Endodermal cell (in vitro differentiated cells): ENCODE data around the gene DNAJB12. TPM values are rescaled to one million over a fixed set of nuclear protein-coding genes. Genes with fewer than 3 reads are reported as not detected.

ENCODE experiments used
- DNase-seq: peaks from one replicate; pipeline ENCODE4 v3.0.0-alpha.2; 2017
- H3K27ac ChIP-seq: 2 replicates; pipeline ENCODE4 v1.5.1; 2013; ENCODE audit warnings: mild to moderate bottlenecking, low read depth, low read length, moderate library complexity
- H3K27me3 ChIP-seq: 2 replicates; pipeline ENCODE4 v1.6.1; 2013; ENCODE audit warnings: mild to moderate bottlenecking, low read length, moderate library complexity; ENCODE audit not compliant: insufficient read depth, control insufficient read depth, poor library complexity, severe bottlenecking
- H3K36me3 ChIP-seq: 2 replicates; pipeline ENCODE4 v1.7.0; 2013; ENCODE audit warnings: mild to moderate bottlenecking, low read length, moderate library complexity; ENCODE audit not compliant: control insufficient read depth, insufficient read depth
- H3K4me1 ChIP-seq: one replicate; pipeline ENCODE4 v1.7.0; 2013; ENCODE audit warnings: low read length; ENCODE audit not compliant: control insufficient read depth, insufficient read depth
- H3K4me3 ChIP-seq: 2 replicates; pipeline ENCODE4 v1.5.1; 2013; ENCODE audit warnings: mild to moderate bottlenecking, low read length, moderate library complexity
- H3K9ac ChIP-seq: 2 replicates; pipeline ENCODE4 v1.6.1; 2013; ENCODE audit warnings: mild to moderate bottlenecking, low read length, moderate library complexity; ENCODE audit not compliant: poor library complexity, severe bottlenecking; ENCODE audit errors: extremely low read depth
- H3K9me3 ChIP-seq: 2 replicates; pipeline ENCODE4 v1.6.1; 2013; ENCODE audit warnings: mild to moderate bottlenecking, low read length, moderate library complexity; ENCODE audit not compliant: control insufficient read depth
- H3K27ac Mint-ChIP-seq: 2 replicates; pipeline ENCODE4 v1.8.0; 2020; ENCODE audit warnings: mixed read lengths
- H3K27me3 Mint-ChIP-seq: 2 replicates; pipeline ENCODE4 v1.8.0; 2021; ENCODE audit warnings: mild to moderate bottlenecking, mixed read lengths; ENCODE audit not compliant: insufficient read depth
- H3K36me3 Mint-ChIP-seq: 2 replicates; pipeline ENCODE4 v1.8.0; 2020; ENCODE audit warnings: low read depth, mixed read lengths
- H3K4me1 Mint-ChIP-seq: 2 replicates; pipeline ENCODE4 v1.8.0; 2020; ENCODE audit warnings: mixed read lengths
- H3K4me3 Mint-ChIP-seq: 2 replicates; pipeline ENCODE4 v1.8.0; 2020; ENCODE audit warnings: mild to moderate bottlenecking, moderate library complexity, mixed read lengths
- H3K9me3 Mint-ChIP-seq: 2 replicates; pipeline ENCODE4 v1.8.0; 2020; ENCODE audit warnings: mild to moderate bottlenecking, mixed read lengths
- WGBS, 2 experiments: methylation state at CpG; one replicate each; pipeline versions ENCODE4 v1.1.5 to v1.1.7; 2013; ENCODE audit warnings: missing lambda C conversion rate in 2 of 2, mixed read lengths in 1 of 2; ENCODE audit not compliant: insufficient coverage in 1 of 2, insufficient read length in 1 of 2; 5-methylcytosine and 5-hydroxymethylcytosine counted together
- total RNA-seq, 2 donors: library from RNA; stranded (reverse); fragmentation: NEBNext Ultra II Directional in 1 of 2; extraction: Animal tissue kit (Norgen Biotek cat#: 25700) in 1 of 2; gene quantifications; 2 replicates in 1 of 2; 3 replicates in 1 of 2; pipeline ENCODE4 v1.2.1, GENCODE V29; 2021
- TF ChIP-seq, protein P1 (sequence below): fragments of 200-600 bp; sonication (generic); conservative IDR thresholded peaks from 2 replicates; pipeline ENCODE4 v1.5.0; 2021; ENCODE audit warnings: antibody characterized with exemption, mild to moderate bottlenecking

DNAJB12 gene
- total RNA-seq, 2 donors from 2014 or later = 22.6 to 27.5 TPM

DNA sequence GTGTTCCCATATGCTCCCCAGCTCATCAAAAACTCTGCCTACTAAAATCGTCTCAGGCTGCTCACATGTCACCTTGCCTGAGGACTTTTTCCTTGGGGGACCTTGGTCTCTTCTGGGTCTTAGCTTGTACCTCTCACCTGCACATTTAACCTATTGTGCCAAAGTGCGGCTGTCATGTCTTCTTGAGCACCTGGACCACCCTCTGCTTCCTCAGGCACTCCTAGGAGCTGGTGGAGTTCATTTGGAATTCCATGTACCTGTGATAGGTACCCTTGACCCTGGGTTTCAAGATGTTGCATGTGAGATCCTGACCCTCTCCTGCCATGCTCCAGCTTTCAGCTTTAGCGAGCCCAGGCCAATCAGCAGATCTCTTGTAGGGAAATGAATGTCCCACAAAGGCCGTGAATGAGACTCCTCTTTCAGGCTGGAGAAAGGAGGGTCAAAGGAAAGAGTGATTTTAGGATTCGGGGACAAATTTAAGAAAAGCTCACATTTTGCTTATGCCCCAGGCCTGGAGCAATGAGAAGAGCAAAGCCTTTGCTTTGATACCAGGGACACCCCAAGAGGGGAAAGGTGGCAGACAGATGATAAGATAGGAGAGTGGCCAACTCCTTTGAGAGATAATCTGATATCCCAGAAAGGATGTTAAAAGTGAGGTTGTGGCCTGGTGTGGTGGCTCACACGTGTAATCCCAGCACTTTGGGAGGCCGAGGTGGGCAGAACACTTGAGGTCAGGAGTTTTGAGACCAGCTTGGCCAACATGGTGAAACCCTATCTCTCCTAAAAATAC is 10.6 kb upstream of the DNAJB12 start:
- Histone ChIP-seq H3K4me3 (no peak overlapping the region), H3K27ac (no peak overlapping the region), H3K4me1 (peaks cover 14% of the 10 kb centered on the region), H3K9me3 (peaks cover 7% of the 10 kb centered on the region), H3K9ac (no peak overlapping the region), H3K36me3 (peaks cover 18% of the 10 kb centered on the region), H3K27me3 (no peaks in the 10 kb centered on the region)
- TF ChIP-seq, protein P1, sequence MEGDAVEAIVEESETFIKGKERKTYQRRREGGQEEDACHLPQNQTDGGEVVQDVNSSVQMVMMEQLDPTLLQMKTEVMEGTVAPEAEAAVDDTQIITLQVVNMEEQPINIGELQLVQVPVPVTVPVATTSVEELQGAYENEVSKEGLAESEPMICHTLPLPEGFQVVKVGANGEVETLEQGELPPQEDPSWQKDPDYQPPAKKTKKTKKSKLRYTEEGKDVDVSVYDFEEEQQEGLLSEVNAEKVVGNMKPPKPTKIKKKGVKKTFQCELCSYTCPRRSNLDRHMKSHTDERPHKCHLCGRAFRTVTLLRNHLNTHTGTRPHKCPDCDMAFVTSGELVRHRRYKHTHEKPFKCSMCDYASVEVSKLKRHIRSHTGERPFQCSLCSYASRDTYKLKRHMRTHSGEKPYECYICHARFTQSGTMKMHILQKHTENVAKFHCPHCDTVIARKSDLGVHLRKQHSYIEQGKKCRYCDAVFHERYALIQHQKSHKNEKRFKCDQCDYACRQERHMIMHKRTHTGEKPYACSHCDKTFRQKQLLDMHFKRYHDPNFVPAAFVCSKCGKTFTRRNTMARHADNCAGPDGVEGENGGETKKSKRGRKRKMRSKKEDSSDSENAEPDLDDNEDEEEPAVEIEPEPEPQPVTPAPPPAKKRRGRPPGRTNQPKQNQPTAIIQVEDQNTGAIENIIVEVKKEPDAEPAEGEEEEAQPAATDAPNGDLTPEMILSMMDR = no peak
- Mint-ChIP-seq H3K27me3 (no peaks in the 10 kb centered on the region), H3K4me1 (peaks cover 9% of the 10 kb centered on the region), H3K36me3 (peaks cover 41% of the 10 kb centered on the region), H3K9me3 (peaks cover 8% of the 10 kb centered on the region), H3K4me3 (no peak overlapping the region), H3K27ac (peak overlapping the region; percentile 24)
- 86 to 87% methylated on average over 6 to 7 of the region's 7 CpGs for WGBS, 2 experiments
- no peak for DNase-seq

DNA sequence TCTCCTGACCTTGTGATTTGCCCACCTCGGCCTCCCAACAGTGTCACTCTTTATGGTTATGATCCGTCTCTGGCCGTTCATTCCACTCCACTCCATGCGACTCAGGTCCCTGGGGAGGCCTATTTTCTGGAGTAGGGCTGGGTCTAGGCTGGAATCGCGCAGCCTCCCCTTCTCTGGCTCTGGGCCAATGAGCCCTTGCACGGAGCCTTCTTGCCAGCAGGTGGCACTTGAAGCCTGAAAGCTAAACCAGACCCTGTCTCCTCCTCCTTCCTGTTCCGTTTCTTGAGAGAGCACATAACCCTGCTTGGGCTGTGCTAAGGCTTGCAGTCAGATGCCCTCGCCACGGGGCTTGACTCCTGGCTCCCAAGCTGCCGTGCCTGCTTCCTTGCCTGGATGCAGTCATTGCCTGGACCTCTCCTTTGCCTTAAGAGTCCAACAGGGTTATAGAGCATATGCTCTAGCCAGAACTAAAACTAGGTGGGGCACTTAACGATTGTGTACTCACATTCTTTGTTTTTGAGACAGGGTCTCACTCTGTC is 9.6 kb upstream of the DNAJB12 start:
- Histone ChIP-seq H3K27me3 (no peaks in the 10 kb centered on the region), H3K4me1 (peaks cover 14% of the 10 kb centered on the region), H3K4me3 (no peak overlapping the region), H3K27ac (no peak overlapping the region), H3K9me3 (peaks cover 7% of the 10 kb centered on the region), H3K36me3 (peaks cover 18% of the 10 kb centered on the region), H3K9ac (no peak overlapping the region)
- Mint-ChIP-seq H3K27me3 (no peaks in the 10 kb centered on the region), H3K4me3 (no peak overlapping the region), H3K36me3 (peaks cover 37% of the 10 kb centered on the region), H3K4me1 (peaks cover 9% of the 10 kb centered on the region), H3K9me3 (peaks cover 7% of the 10 kb centered on the region), H3K27ac (peak overlapping the region; percentile 24)
- peak; percentile 97 for DNase-seq
- TF ChIP-seq, protein P1 = peak; percentile 96
- 25 to 33% methylated on average over 5 to 12 of the region's 12 CpGs for WGBS, 2 experiments

DNA sequence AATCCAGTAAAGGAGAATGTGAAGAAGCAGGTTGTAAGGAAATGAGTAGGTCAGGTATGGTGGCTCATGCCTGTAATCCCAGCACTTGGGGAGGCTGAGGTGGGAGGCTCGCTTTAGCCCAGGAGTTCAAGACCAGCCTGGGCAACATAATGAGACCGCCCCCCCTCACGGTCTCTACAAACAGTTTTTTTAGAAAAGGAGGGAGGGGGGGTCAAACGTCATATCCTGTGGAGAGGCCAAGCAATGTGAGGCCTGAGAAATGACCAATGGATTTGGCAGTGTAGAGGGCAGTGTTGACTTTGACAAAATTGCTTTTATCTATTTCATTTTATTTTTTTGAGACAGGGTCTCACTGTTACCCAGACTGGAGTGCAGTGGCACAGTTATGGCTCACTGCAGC is 2.3 kb upstream of the DNAJB12 start:
- 89% methylated on average over 3 to 4 of the region's 4 CpGs for WGBS, 2 experiments
- H3K36me3 Mint-ChIP-seq = no peaks in the 10 kb centered on the region
- DNase-seq = no peak

More for the DNA sequence above, 2.3 kb upstream of the DNAJB12 start:
- Mint-ChIP-seq H3K4me1 (peaks cover 23% of the 10 kb centered on the region), H3K4me3 (no peak overlapping the region), H3K27me3 (no peaks in the 10 kb centered on the region), H3K27ac (no peak overlapping the region), H3K9me3 (peaks cover 2% of the 10 kb centered on the region)
- Histone ChIP-seq H3K27me3 (no peaks in the 10 kb centered on the region), H3K9me3 (no peaks in the 10 kb centered on the region), H3K36me3 (no peaks in the 10 kb centered on the region), H3K9ac (no peak overlapping the region), H3K4me3 (no peak overlapping the region), H3K4me1 (peaks cover 12% of the 10 kb centered on the region), H3K27ac (no peak overlapping the region)
- TF ChIP-seq, protein P1 = no peak
